ENCODE data around the gene THAP4.

Gene THAP4

GRCh38 chr2:241629762-241630435 lies 7.1 kb downstream of the THAP4 start:
- in situ Hi-C loops (cut with MboI; ENCODE audit: low pct_unique_long_range_greater_than_20kb, low sequenced_read_pairs, unreplicated experiment) = no loop called here
- TF ChIP-seq CTCF (IDR thresholded peaks at IDR 0.05; ENCODE audit: extremely low read depth, insufficient read depth, missing control alignments) = no peak
- DNase-seq (ENCODE audit: low spot score) = no peak

GRCh38 chr2:241627675-241628074 lies 9.3 kb downstream of the THAP4 start:
- TF ChIP-seq CTCF (IDR thresholded peaks at IDR 0.05; ENCODE audit: extremely low read depth, insufficient read depth, missing control alignments) = no peak
- in situ Hi-C loops (cut with MboI; ENCODE audit: low pct_unique_long_range_greater_than_20kb, low sequenced_read_pairs, unreplicated experiment) = no loop called here
- no peak for DNase-seq (ENCODE audit: low spot score)

- TF ChIP-seq CTCF (IDR thresholded peaks at IDR 0.05; ENCODE audit: extremely low read depth, insufficient read depth, missing control alignments) = no peak
- in situ Hi-C loops (cut with MboI; ENCODE audit: low pct_unique_long_range_greater_than_20kb, low sequenced_read_pairs, unreplicated experiment) = no loop called here
- DNase-seq (ENCODE audit: low spot score) = no peak
These were observed 16.6 kb downstream of the THAP4 start for GRCh38 chr2:241620419-241620769.

- TF ChIP-seq CTCF (IDR thresholded peaks at IDR 0.05; ENCODE audit: extremely low read depth, insufficient read depth, missing control alignments) = no peak
- in situ Hi-C loops (cut with MboI; ENCODE audit: low pct_unique_long_range_greater_than_20kb, low sequenced_read_pairs, unreplicated experiment) = no loop called here
- no peak for DNase-seq (ENCODE audit: low spot score)
These were observed 17.1 kb downstream of the THAP4 start for GRCh38 chr2:241619597-241620418.

GRCh38 chr2:241618829-241619228 lies 18.1 kb downstream of the THAP4 start:
- DNase-seq (ENCODE audit: low spot score) = no peak
- in situ Hi-C loops (cut with MboI; ENCODE audit: low pct_unique_long_range_greater_than_20kb, low sequenced_read_pairs, unreplicated experiment) = no loop called here
- TF ChIP-seq CTCF (IDR thresholded peaks at IDR 0.05; ENCODE audit: extremely low read depth, insufficient read depth, missing control alignments) = no peak

DNA sequence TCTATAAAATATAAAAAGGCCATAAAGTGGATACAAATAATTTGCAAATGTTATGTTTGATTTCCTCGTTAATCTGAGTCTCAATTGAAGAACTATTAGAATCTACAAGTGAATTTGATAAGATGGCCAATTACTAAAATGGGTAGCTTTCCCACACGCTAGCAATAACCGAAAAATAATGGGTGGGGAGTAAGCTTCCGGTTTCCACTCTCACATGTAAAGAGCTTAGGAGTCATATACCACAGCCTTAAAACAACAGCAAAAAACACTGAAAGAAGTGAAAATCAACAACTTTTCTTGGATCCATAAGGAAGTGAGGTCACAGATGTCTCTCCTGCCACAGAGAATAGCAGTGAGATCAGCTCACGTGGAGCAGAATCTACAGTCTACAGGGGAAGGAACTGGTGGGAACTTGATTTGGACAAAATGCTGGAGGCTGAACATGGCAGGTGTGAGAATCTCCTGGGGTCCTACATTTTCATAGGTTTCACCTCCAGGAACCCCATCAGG lies 18.6 kb downstream of the THAP4 start:
- in situ Hi-C loops (cut with MboI; ENCODE audit: low pct_unique_long_range_greater_than_20kb, low sequenced_read_pairs, unreplicated experiment) = no loop called here
- DNase-seq (ENCODE audit: low spot score) = no peak
- TF ChIP-seq CTCF (IDR thresholded peaks at IDR 0.05; ENCODE audit: extremely low read depth, insufficient read depth, missing control alignments) = no peak
